Hematopoietic multipotent progenitor cell treated with erythropoietin and hydrocortisone succinate and interleukin-3 and kit ligand, for 15 days (in vitro differentiated cells): ENCODE measurements around the gene GIPC2.
"Not testable (repeated sequence)": the region's sequence is repeated elsewhere in the genome, so short reads cannot be mapped to it uniquely, and the experiment has no call there.

Experiments used
- DNase-seq: peaks from one replicate; pipeline ENCODE4 v3.0.0-alpha.2; 2015; ENCODE audit warnings: low spot score

Gene GIPC2

GRCh38 chr1:78096017-78096416 lies 50.3 kb downstream of the GIPC2 start:
- DNase-seq = no peak

GRCh38 chr1:78096976-78097375 lies 51.2 kb downstream of the GIPC2 start:
- DNase-seq = no peak

GRCh38 chr1:78101051-78101450 lies 55.3 kb downstream of the GIPC2 start:
- DNase-seq = no peak

- DNase-seq = no peak
Measured at GRCh38 chr1:78101514-78101913, 55.7 kb downstream of the GIPC2 start.

- no peak for DNase-seq
Measured at GRCh38 chr1:78102082-78102481, 56.3 kb downstream of the GIPC2 start.

GRCh38 chr1:78102916-78103315 lies 57.1 kb downstream of the GIPC2 start:
- no peak for DNase-seq

GRCh38 chr1:78104322-78104721 lies 58.6 kb downstream of the GIPC2 start:
- DNase-seq = no peak

GRCh38 chr1:78109659-78110058 lies 63.9 kb downstream of the GIPC2 start:
- not testable (repeated sequence) for DNase-seq

- no peak for DNase-seq
Measured at GRCh38 chr1:78113156-78113916, 67.6 kb downstream of the GIPC2 start.

GRCh38 chr1:78114034-78114956 lies 68.5 kb downstream of the GIPC2 start:
- DNase-seq = peak; percentile 79

GRCh38 chr1:78120485-78120884 lies 74.7 kb downstream of the GIPC2 start:
- not testable (repeated sequence) for DNase-seq

GRCh38 chr1:78121710-78122109 lies 75.9 kb downstream of the GIPC2 start:
- DNase-seq = no peak

- DNase-seq = no peak
Measured at GRCh38 chr1:78122389-78122788, 76.6 kb downstream of the GIPC2 start.

GRCh38 chr1:78126506-78126905 lies 80.7 kb downstream of the GIPC2 start:
- no peak for DNase-seq

GRCh38 chr1:78132174-78132947 lies 86.6 kb downstream of the GIPC2 start:
- no peak for DNase-seq

GRCh38 chr1:78132948-78133322 lies 87.2 kb downstream of the GIPC2 start:
- DNase-seq = no peak

- no peak for DNase-seq
Measured at GRCh38 chr1:78136680-78137079, 90.9 kb downstream of the GIPC2 start.

- no peak for DNase-seq
Measured at GRCh38 chr1:78141531-78142231, 95.9 kb downstream of the GIPC2 start.

- DNase-seq = no peak
Measured at GRCh38 chr1:78142736-78143135, 97.0 kb downstream of the GIPC2 start.

GRCh38 chr1:78143152-78143551 lies 97.4 kb downstream of the GIPC2 start:
- DNase-seq = no peak

GRCh38 chr1:78143673-78144072 lies 97.9 kb downstream of the GIPC2 start:
- DNase-seq = no peak

GRCh38 chr1:78145105-78145580 lies 99.4 kb downstream of the GIPC2 start:
- DNase-seq = peak; percentile 38
